HCT116 (cell line): ENCODE measurements around the gene FNBP1. TPM values are rescaled to one million over a fixed set of nuclear protein-coding genes. Genes with fewer than 3 reads are reported as not detected.

Source experiments
- ATAC-seq: fragments of 200-7000 bp; cut with Tn5 transposase; 2 replicates; pipeline ENCODE4 v1.9.1; 2020; ENCODE audit warnings: mild to moderate bottlenecking, moderate library complexity
- BruUV-seq: library from RNA; stranded (reverse); fragments of 400-500 nt; replicated peaks from 2 replicates; lab custom pipeline; 2021; lab: Mats Ljungman, UMichigan
- CTCF ChIA-PET: fragments of 300-600 bp; sonication (Branson Sonifier 250); formaldehyde crosslinking; loops from one replicate; lab custom pipeline; 2021; ENCODE audit warnings: antibody characterized with exemption; lab: Charles Lee
- POLR2A ChIA-PET: fragments of 300-600, 350-600 bp; sonication (Branson Sonifier 250); formaldehyde crosslinking; loops from one replicate; lab custom pipeline; 2021; ENCODE audit warnings: antibody characterized with exemption; lab: Charles Lee
- RAD21 ChIA-PET, 2 experiments: fragments of 300-600 bp; sonication (Branson Sonifier 250); formaldehyde crosslinking; loops; one replicate each; lab custom pipeline; 2023; ENCODE audit warnings: low total read pairs in 2 of 2; ENCODE audit not compliant: uncharacterized antibody in 2 of 2, unreplicated experiment in 2 of 2, low non-redundant PET in 1 of 2; lab: Charles Lee
- DNase-seq: peaks from one replicate; pipeline ENCODE4 v3.0.0-alpha.2; 2010; ENCODE audit warnings: low read depth, low spot score
- H2AFZ ChIP-seq: fragments of 200-600 bp; shearing (Covaris generic), sonication (generic); 2 replicates; pipeline ENCODE4 v1.6.1; 2017; ENCODE audit warnings: low read depth, mixed run types, mixed read lengths, antibody characterized with exemption, low read length; ENCODE audit not compliant: poor library complexity, severe bottlenecking
- H3K27ac ChIP-seq: 2 replicates; pipeline ENCODE4 v1.5.1; 2012; ENCODE audit warnings: low read depth, low read length
- H3K27me3 ChIP-seq: fragments of 200-600 bp; sonication (generic); 2 replicates; pipeline ENCODE4 v1.6.1; 2016; ENCODE audit warnings: mixed run types, low read length, mixed read lengths; ENCODE audit not compliant: insufficient read depth
- H3K36me3 ChIP-seq, 2 experiments: fragments of 200-500 bp in 1 of 2; fragments of 200-600 bp in 1 of 2; sonication (Bioruptor generic) in 1 of 2; sonication (generic) in 1 of 2; 2 replicates each; pipeline versions ENCODE4 v1.5.1 to v1.6.1; 2014 to 2016; ENCODE audit warnings: low read length in 2 of 2, inconsistent platforms in 1 of 2, mixed read lengths in 1 of 2, mixed run types in 1 of 2; ENCODE audit not compliant: insufficient read depth in 2 of 2, control insufficient read depth in 1 of 2
- H3K4me1 ChIP-seq, 2 experiments: fragments of 200-600 bp in 1 of 2; sonication (generic) in 1 of 2; 2 replicates each; pipeline versions ENCODE4 v1.5.1 to v1.6.1; 2012 to 2017; ENCODE audit warnings: low read length in 2 of 2, inconsistent platforms in 1 of 2, mild to moderate bottlenecking in 1 of 2, mixed read lengths in 1 of 2, mixed run types in 1 of 2, moderate library complexity in 1 of 2; ENCODE audit not compliant: insufficient read depth in 2 of 2, control insufficient read depth in 1 of 2
- H3K4me2 ChIP-seq: fragments of 200-600 bp; sonication (generic); 2 replicates; pipeline ENCODE4 v1.6.1; 2017; ENCODE audit warnings: mixed run types, low read length, mixed read lengths
- H3K4me3 ChIP-seq, 2 experiments: fragments of 200-600 bp in 1 of 2; sonication (generic) in 1 of 2; replicated peaks in 1 of 2; 2 replicates each; pipeline ENCODE4 v1.5.1; 2011 to 2016; ENCODE audit warnings: low read length in 2 of 2, control low read depth in 1 of 2, low read depth in 1 of 2, mild to moderate bottlenecking in 1 of 2, mixed read lengths in 1 of 2, mixed run types in 1 of 2
- H3K79me2 ChIP-seq: fragments of 200-600 bp; sonication (generic); 2 replicates; pipeline ENCODE4 v1.6.1; 2017; ENCODE audit warnings: mild to moderate bottlenecking, mixed run types, low read length, moderate library complexity, mixed read lengths; ENCODE audit not compliant: insufficient read depth
- H3K9ac ChIP-seq: fragments of 200-600 bp; sonication (generic); 2 replicates; pipeline ENCODE4 v1.6.1; 2016; ENCODE audit warnings: low read length, mixed read lengths
- H3K9me2 ChIP-seq: fragments of 200-600 bp; sonication (generic), shearing (Covaris generic); 2 replicates; pipeline ENCODE4 v1.6.1; 2017; ENCODE audit warnings: mixed run types, mild to moderate bottlenecking, moderate library complexity; ENCODE audit not compliant: insufficient read depth
- H3K9me3 ChIP-seq, 2 experiments: fragments of 200-500 bp in 1 of 2; fragments of 200-600 bp in 1 of 2; sonication (Bioruptor generic) in 1 of 2; sonication (generic) in 1 of 2; 2 replicates each; pipeline ENCODE4 v1.6.1; 2014 to 2017; ENCODE audit warnings: low read length in 2 of 2, mixed read lengths in 2 of 2, inconsistent platforms in 1 of 2, low read depth in 1 of 2, mild to moderate bottlenecking in 1 of 2, mixed run types in 1 of 2, moderate library complexity in 1 of 2; ENCODE audit not compliant: control insufficient read depth in 1 of 2, insufficient read depth in 1 of 2
- H4K20me1 ChIP-seq: fragments of 200-600 bp; sonication (generic), shearing (Covaris generic); 2 replicates; pipeline ENCODE4 v1.6.1; 2017; ENCODE audit warnings: mixed run types, mild to moderate bottlenecking, moderate library complexity; ENCODE audit not compliant: insufficient read depth
- EGR1 ChIP-seq: IDR thresholded peaks from 2 replicates; pipeline ENCODE4 v1.6.1; 2012; ENCODE audit warnings: low read depth
- FOSL1 ChIP-seq: IDR thresholded peaks from 2 replicates; pipeline ENCODE4 v1.6.1; 2012; ENCODE audit warnings: low read depth
- SIN3A ChIP-seq: IDR thresholded peaks from 2 replicates; pipeline ENCODE4 v1.6.1; 2012; ENCODE audit warnings: low read depth
- YY1 ChIP-seq: IDR thresholded peaks from 2 replicates; pipeline ENCODE4 v1.6.1; 2011; ENCODE audit warnings: low read length, low read depth, moderate library complexity, mild to moderate bottlenecking; ENCODE audit not compliant: insufficient replicate concordance; ENCODE audit errors: extremely low read depth
- intact Hi-C: fragments of 100-400 bp; cut with micrococcal nuclease; formaldehyde crosslinking; loops from 2 replicates; pipeline ENCODE4 v1.10.0; 2022
- total RNA-seq: library from RNA; stranded (reverse); gene quantifications from one replicate; pipeline ENCODE4 v1.2.1, GENCODE V29; 2021; ENCODE audit not compliant: unreplicated experiment

FNBP1 gene
- total RNA-seq, 1 experiment from 2014 or later, result 25.0 TPM

DNA sequence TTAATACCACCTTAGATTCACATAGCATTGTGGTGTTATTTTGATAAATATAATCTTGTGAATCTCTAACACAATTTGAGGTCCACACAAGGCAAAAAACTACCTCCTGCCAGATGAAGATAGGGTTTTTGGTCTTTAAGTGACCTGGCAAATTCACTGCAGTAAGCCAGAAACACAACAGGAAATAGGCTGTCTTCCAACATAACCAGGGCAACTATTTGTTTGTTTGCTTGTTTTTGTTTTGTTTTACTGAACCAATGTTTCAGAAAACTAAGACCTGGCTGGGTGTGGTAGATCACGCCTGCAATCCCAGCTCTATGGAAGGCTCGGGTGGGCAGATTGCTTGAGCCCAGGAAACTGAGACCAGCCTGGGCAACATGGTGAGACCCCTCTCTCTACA is 112.2 kb downstream of the FNBP1 start:
- ChIA-PET POLR2A (no interaction called here), CTCF (no interaction called here), RAD21 (no interaction called here)
- Histone ChIP-seq H4K20me1 (no peaks in the 10 kb centered on the region), H3K4me1 (no peaks in the 10 kb centered on the region), H3K9me3 (no peaks in the 10 kb centered on the region), H3K79me2 (no peaks in the 10 kb centered on the region), H3K27ac (no peak overlapping the region), H3K36me3 (0 out of 4 replicates have a peak, but pooled peaks cover 0 to 2% of the 10 kb centered on the region in 2 experiments), H3K4me2 (no peak overlapping the region), H3K4me3 (no peak overlapping the region), H3K9ac (no peak overlapping the region), H3K27me3 (no peaks in the 10 kb centered on the region), H3K9me2 (no peaks in the 10 kb centered on the region), H2AFZ (no peak overlapping the region)
- TF ChIP-seq YY1 (no peak), SIN3A (no peak), EGR1 (no peak), FOSL1 (no peak)
- no peak for ATAC-seq
- no TSS peak for BruUV-seq
- intact Hi-C loops, result no loop called here
- DNase-seq, result no peak

DNA sequence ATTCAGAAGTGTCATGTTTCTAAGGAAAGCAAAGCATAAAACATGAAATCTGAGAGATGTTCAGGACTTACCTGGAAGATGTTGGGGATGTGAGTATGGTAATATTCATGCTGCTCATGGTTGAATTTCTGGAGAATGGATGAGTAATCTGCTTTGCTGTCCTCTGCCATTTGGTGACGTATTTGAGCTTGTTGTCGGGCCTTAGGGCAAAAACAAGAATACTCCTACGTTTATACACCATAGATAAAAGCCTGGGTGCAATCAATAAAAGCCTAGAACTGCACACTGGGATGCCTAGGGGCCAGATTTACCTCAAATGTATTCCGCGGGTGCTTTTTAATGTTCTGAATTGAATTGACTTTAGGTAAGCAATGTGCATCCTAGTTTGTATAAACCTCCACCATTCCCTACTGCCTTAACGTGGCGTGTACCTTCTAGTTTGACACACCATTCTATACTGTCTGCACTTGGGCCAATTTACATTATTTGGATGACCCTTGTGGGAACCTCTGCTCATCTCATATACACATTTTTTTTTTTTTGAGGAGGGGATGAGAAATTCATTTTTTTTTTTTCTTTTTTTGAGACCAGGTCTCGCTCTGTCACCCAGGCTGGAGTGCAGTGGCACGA is 113.4 kb downstream of the FNBP1 start:
- 0 out of 4 replicates have a peak, but pooled peaks cover 0 to 4% of the 10 kb centered on the region in 2 experiments for H3K36me3 ChIP-seq
- no peaks in the 10 kb centered on the region for H3K9me3 ChIP-seq
- no peaks in the 10 kb centered on the region for H3K79me2 ChIP-seq
- H3K9ac ChIP-seq, result no peak overlapping the region
- H3K27me3 ChIP-seq, result no peaks in the 10 kb centered on the region
- DNase-seq (no peak), ATAC-seq (no peak)
- intact Hi-C loops, result no loop called here
- no peaks in the 10 kb centered on the region for H4K20me1 ChIP-seq
- CTCF ChIA-PET, result no interaction called here
- no peak for TF ChIP-seq EGR1
- BruUV-seq, result no TSS peak
- no peak overlapping the region for H3K4me2 ChIP-seq
- H2AFZ ChIP-seq, result no peak overlapping the region
- POLR2A ChIA-PET, result no interaction called here
- H3K4me1 ChIP-seq, result no peaks in the 10 kb centered on the region
- no peak overlapping the region for H3K27ac ChIP-seq
- no peaks in the 10 kb centered on the region for H3K9me2 ChIP-seq
- H3K4me3 ChIP-seq, result no peak overlapping the region
- RAD21 ChIA-PET, result no interaction called here
